NCI-H446 treated with DMSO at 0.1 percent for 48 hours (cell line): Measurements from ENCODE around the gene TIMP2.
"Not testable (repeated sequence)": the region's sequence is repeated elsewhere in the genome, so short reads cannot be mapped to it uniquely, and the experiment has no call there.

ENCODE experiments used
- DNase-seq: peaks from one replicate; lab custom pipeline; 2025; lab: John Stamatoyannopoulos, UW

The TIMP2 gene, protein sequence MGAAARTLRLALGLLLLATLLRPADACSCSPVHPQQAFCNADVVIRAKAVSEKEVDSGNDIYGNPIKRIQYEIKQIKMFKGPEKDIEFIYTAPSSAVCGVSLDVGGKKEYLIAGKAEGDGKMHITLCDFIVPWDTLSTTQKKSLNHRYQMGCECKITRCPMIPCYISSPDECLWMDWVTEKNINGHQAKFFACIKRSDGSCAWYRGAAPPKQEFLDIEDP

DNA sequence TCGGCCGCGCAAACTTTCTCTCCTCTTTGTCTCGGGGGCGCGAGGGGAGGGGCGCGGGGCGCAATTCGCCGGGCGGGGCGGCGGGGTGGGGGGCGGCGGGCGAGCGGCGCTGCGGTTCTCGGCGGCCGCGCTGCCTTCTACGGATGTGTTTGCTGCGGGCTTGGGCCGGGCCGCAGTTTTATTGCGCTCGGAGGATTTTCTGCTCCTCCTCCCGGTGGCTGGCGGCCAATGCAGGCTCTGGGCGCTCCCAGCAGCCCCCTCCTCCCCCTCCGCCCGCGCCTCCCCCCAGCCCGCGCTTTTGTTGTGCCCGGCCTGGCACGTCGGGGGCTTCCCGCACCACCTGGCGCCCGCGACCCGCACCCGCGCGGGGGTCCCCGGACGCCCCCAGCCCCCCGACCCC lies at the start of gene TIMP2:
TSS of gene TIMP2 (minus strand) at position 154 of the 400 bp plus-strand sequence. CDS start 299 bp downstream, outside the sequence.
- peak; percentile 47 for DNase-seq

DNA sequence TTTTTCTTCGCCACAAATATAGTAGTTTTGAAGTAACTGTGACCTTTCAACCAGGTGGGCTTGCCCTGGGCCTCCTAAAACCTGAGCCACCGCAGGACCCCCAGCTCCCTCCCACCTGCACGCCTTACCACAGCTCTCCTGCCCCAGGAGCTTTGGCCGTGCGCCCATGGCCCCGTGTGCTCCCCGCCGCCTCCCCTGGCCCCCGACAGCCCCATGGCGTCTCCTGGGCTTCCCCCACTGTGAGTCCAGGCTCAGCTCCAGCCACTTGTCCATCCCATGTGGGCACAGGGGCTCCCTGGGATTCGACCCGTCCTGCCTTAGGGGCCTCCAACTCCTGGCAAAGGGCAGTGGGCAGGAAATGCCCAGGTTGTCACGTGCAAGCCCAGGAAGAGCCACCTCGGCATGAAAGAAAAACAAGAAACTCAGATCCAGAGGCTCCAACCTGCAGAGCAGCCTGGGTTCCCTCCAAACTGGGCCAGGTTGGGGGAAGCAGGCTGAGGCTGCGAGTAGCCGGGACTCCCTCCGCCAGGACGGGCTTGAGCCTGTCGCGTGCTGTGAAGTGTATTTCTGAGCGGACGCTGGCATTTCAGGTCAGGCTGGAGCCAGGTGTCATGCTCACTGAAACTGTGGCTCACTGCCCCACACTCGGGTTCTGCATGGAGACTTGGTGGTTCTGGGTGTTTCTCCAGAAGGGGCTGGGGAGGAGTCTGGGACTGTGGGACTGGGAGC lies 48.8 kb upstream of the TIMP2 start:
- no peak for DNase-seq

DNA sequence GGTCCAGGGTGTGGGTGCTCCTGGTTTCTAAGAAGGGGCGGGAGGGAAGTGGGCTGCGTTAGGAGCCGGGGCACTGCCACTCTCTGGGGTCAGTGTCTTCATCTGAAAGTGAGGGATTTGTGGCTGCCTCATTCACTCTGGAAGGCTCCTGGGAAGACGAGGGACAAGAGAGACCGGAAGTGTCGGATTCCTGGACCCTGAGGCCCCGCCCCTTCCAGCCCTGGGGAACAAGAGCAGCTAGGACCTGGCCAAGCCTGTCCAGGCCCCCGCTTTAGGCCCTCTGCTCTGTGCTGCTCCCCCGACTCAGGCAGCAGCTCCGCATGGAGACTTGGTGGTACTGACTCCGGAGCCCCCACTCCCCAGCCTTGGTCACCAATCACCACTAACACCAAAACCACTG lies 48.0 kb upstream of the TIMP2 start:
- no peak for DNase-seq

- no peak for DNase-seq
These were observed 47.4 kb upstream of the TIMP2 start for GRCh38 chr17:78972507-78973105.

DNA sequence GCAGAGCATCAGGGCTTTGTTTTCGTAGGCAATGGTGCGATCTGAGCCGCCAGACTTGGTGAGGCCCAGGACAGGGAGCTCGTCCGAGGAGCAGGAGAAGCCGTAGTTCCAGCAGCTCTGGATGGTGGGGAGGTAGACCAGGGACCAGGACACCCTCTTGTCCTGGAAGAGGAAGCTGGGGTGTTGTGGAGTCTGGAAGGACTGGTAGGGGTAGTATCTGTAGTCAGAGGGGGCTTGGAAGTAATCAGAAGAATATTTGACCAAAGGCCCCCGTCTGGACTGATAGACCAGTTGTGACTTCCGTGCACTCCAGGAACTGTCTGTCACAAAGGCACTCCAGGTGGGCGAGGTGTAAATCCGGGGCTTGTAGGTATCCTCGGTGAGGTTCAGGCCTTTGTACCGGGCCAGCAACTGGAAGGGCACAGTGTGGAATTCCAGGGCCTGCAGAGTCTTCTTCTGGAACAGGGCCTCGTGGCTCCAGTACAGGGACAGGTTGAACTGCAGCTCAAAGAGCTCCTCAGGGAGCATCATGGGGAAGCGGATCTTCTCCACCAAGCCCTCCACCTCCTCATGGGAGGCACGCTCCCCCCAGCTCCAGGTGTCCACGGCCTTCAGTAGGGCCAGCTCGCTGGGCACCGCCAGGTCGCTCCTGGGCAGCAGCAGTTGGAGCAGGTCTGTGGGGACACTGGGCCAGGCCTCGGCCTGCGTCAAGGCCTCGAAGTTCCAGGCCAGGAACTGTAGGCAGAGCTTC lies 46.7 kb upstream of the TIMP2 start:
- DNase-seq, result no peak

DNA sequence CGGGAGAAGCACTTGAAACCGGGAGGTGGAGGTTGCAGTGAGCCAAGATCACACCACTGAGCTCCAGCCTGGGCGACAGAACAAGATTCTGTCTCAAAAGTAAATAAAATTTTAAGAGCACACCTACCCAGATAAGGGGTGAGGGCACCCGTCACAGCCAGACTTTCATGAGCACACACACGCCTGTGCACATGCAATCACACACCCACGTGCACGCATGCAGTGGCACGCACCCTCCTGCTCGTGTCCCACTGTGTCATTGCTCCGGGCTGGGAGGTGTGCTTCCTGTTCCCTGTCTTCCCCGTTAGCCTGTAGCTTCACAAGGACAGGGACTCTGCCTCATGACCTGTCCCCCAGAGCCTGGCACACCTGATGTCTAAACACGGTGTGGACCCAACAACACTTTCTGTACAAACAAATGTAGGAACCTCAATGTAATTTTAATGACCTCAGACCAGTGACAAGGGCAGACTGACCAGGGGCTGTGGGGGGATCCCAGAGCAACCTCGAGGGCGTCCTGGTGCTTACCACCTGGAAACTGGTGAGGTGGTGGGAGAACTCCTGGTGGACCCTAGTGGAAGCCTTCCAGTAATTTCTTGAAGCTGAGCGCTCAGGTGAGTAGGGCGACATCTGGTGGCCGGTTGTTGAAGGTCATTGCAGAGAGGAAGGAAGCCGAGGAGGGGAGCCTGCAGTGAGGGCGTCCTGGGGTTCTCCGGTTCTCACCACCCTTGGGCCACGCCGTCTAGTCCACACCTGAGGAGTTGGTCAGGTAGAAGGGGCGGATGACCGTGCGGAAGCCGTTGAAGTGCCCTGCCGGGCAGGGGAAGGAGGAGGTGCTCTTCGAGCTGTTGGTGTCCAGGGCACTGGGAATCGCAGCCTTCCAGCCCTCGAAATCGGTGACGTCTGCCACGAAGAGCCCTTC lies 45.9 kb upstream of the TIMP2 start:
- peak; percentile 49 for DNase-seq

GRCh38 chr17:78969865-78970264 lies 44.7 kb upstream of the TIMP2 start:
- no peak for DNase-seq

- DNase-seq, result no peak
These were observed 42.7 kb upstream of the TIMP2 start for GRCh38 chr17:78967782-78968362.

DNA sequence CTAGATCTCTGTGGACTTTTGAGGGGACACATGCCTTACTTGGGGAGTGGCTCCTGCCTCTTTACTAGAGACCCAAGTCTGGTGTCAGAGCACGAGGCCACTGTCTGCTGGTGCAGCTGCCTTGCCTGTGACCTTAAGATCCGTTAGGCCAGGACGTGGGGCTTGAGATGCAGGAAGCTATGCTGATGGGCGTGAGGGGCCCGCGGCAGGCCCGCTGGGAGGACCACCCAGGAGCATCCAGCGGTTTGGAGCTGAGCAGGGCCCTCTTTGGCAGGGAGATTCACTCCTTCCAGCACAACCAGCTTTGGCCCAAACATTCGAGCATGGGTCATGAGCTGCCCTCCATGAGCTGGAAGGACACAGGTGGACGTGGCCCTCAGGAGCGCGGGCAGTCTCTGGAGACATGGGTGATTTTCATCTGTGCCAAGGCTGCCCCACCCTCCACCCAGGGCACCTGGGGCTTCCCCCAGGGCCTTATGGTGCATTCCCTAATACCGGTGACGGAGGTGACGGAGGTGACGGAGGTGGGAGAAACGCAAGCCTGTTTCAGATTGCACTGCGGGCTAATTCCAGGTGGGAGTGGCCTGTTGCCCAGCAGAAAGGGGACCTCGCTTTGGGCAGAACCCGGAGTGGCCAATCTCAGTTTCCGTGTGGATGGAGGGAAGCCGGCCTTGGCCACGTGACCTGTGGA lies 41.9 kb upstream of the TIMP2 start:
- DNase-seq, result no peak

- no peak for DNase-seq
These were observed 41.1 kb upstream of the TIMP2 start for GRCh38 chr17:78966123-78966813.

DNA sequence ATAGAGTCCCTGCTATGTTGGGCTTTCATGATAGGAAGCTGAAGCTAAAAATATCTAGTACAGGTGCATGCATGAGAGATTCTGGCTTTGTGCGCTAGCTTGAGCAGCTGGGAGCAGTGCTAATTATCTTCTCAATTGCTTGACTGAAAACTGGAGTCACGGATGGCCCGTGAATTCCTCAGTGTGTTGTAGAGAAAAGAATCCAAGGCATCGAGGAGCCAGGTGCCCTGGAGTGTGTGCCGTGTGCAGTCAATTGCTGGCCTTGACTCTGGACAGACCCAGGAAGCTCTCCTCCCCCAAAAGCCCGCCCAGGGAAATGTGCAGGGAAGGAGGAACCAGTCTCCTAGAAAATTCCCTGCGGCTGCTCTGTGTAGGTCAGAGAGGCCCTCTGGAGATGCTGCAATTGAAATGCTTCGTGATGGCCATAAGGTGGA lies 40.3 kb upstream of the TIMP2 start:
- no peak for DNase-seq

GRCh38 chr17:78963378-78963777 lies 38.2 kb upstream of the TIMP2 start:
- DNase-seq, result no peak

DNA sequence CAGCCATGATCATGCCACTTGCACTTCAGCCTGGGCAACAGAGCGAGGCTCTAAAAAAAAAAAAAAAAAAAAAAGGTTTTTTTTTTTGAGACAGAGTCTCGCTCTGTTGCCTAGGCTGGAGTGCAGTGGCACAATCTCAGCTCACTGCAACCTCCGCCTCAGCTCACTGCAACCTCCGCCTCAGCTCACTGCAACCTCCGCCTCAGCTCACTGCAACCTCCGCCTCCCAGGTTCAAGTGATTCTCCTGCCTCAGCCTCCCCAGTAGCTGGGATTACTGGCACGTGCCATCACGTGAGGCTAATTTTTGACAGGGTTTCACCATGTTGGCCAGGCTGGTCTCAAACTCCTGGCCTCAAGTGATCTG lies 37.8 kb upstream of the TIMP2 start:
- DNase-seq, result not testable (repeated sequence)

GRCh38 chr17:78962345-78962983 lies 37.3 kb upstream of the TIMP2 start:
- no peak for DNase-seq

DNA sequence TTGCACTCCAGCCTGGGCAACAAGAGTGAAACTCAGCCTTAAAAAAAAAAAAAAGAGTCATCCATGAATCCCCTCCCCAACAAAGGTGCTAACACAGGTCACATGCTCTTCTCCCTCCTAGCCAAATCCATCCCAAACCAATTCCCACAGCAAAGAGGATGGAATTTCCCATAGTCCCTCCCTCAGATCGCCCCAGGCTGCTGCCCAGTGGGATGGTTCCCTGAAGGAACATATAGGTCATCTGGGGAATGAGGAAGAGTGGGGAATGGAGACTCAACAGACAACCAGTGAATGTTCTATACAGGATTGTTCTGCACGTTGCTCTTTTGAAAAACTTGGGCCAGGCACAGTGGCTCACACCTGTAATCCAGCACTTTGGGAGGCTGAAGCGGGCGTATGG lies 36.4 kb upstream of the TIMP2 start:
- DNase-seq, result no peak

GRCh38 chr17:78960928-78961327 lies 35.7 kb upstream of the TIMP2 start:
- peak; percentile 44 for DNase-seq

GRCh38 chr17:78959803-78960202 lies 34.6 kb upstream of the TIMP2 start:
- DNase-seq, result no peak

GRCh38 chr17:78958641-78959127 lies 33.5 kb upstream of the TIMP2 start:
- no peak for DNase-seq

GRCh38 chr17:78957128-78957527 lies 31.9 kb upstream of the TIMP2 start:
- peak; percentile 77 for DNase-seq
